GM13976 (cell line): ENCODE results near the gene CRAT.
"Not testable (repeated sequence)": the region's sequence is repeated elsewhere in the genome, so short reads cannot be mapped to it uniquely, and the experiment has no call there.

Experiments
- DNase-seq: peaks from one replicate; pipeline ENCODE4 v3.0.0; 2012; ENCODE audit warnings: low spot score
- CTCF ChIP-seq: IDR thresholded peaks from 2 replicates; pipeline ENCODE4 v1.5.1; 2012; ENCODE audit warnings: borderline replicate concordance, mild to moderate bottlenecking; ENCODE audit not compliant: insufficient read depth; ENCODE audit errors: extremely low read depth, missing control alignments, control extremely low read depth
- in situ Hi-C: fragments of 300-500 bp; cut with MboI; formaldehyde crosslinking; loops from one replicate; pipeline ENCODE4 v1.12.0; 2022; ENCODE audit warnings: low sequenced_read_pairs, mixed read lengths, inconsistent platforms; ENCODE audit not compliant: unreplicated experiment

CRAT gene

GRCh38 chr9:129131300-129132145, 20.9 kb upstream of the CRAT start:
- in situ Hi-C loops = loop anchor here (10.0 to 25.0 kb wide), 2 partner anchors 483 to 656 kb away; no protein-coding TSS in a partner anchor
- peak; percentile 90 for DNase-seq
- TF ChIP-seq CTCF = peak; percentile 94

GRCh38 chr9:129130791-129131190, 20.2 kb upstream of the CRAT start:
- DNase-seq = no peak

GRCh38 chr9:129130271-129130670, 19.7 kb upstream of the CRAT start:
- DNase-seq = not testable (repeated sequence)
- in situ Hi-C loops = loop anchor here (10.0 to 25.0 kb wide), 2 partner anchors 485 to 657 kb away; no protein-coding TSS in a partner anchor

More at GRCh38 chr9:129130791-129131190, 20.2 kb upstream of the CRAT start:
- in situ Hi-C loops = loop anchor here (10.0 to 25.0 kb wide), 2 partner anchors 484 to 657 kb away; no protein-coding TSS in a partner anchor
- TF ChIP-seq CTCF = no peak

- in situ Hi-C loops = loop anchor here (25.0 kb wide), 1 partner anchor 659 kb away; no protein-coding TSS in a partner anchor
- DNase-seq = no peak
Measured at GRCh38 chr9:129128689-129129088, 18.1 kb upstream of the CRAT start.

GRCh38 chr9:129126749-129127618, 16.4 kb upstream of the CRAT start:
- in situ Hi-C loops = loop anchor here (25.0 kb wide), 1 partner anchor 660 kb away; no protein-coding TSS in a partner anchor
- TF ChIP-seq CTCF = no peak
- DNase-seq = no peak

More at GRCh38 chr9:129128689-129129088, 18.1 kb upstream of the CRAT start:
- no peak for TF ChIP-seq CTCF

- no peak for TF ChIP-seq CTCF
- in situ Hi-C loops = loop anchor here (25.0 kb wide), 1 partner anchor 662 kb away; no protein-coding TSS in a partner anchor
- no peak for DNase-seq
Measured at GRCh38 chr9:129125478-129125877, 14.9 kb upstream of the CRAT start.
